ENCODE data around the gene CYP4F3. TPM values are rescaled to one million over a fixed set of nuclear protein-coding genes. Genes with fewer than 3 reads are reported as not detected.

CYP4F3 gene
- total RNA-seq, 1 donor from 2014 or later: 2.9 TPM

DNA sequence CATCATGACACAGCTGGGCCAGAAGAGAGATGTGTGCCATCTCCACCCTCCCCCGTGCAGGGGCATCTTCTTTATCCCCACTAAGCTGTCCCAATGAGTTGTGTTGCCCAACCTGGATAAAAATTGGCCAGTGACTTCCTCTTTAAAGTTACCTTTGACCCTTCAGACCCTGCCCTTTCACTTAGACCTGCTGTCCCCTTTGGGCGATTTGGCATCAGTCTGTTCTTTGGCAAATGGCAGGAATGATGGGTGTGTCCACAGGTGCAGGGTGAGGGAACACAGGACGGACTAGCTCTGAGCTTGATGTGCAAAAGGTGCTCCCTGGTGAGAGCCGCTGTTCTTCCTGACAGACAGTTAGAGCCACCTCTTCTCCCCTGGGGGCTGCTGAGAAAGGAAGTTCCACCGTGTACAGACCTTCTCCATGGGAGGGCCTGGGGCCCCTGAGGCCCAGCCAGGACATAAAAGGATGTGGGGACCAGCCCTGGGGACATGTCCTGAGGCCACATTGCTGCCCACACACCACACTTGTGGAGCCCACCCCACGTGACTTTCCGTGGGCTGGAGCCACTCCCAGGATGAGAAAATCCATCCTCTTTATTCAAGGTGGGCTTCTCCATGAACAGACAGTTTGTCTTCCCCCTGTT, 23.9 kb upstream of the CYP4F3 start:
- no peak for TF ChIP-seq CTCF (IDR thresholded peaks at IDR 0.05; ENCODE audit: insufficient read depth, low read length, severe bottlenecking)
- peak; percentile 77 for FAIRE-seq
- no peak for DNase-seq (ENCODE audit: low read depth)

DNA sequence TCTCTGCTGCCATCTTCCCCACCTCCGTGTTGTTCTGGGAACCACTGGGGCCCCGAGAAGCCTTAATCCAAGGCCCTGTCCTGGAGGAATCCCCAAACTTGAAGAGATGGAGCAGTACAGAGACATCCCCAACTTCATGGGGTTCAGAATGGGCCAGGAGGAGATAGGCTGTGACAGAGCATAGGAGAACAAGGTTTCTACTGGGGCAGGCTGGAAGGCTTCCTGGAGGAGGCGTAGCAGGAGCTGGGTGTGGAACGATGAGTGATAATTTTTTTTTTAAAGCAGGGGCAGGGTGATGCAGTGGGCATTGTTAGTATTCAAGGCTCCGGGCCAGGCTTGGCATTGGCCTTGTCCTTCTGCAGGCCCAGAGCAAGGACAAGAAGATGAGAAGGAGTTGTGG, 22.4 kb upstream of the CYP4F3 start:
- Histone ChIP-seq H3K27me3 (ENCODE audit: control insufficient read depth, insufficient read depth, low read length) (no peaks in the 10 kb centered on the region), H3K36me3 (ENCODE audit: control insufficient read depth, insufficient read depth, low read length) (no peaks in the 10 kb centered on the region), H3K4me3 (ENCODE audit: low read depth, low read length) (no peak overlapping the region)
- DNase-seq (ENCODE audit: low read depth) (no peak), FAIRE-seq (no peak)
- no peak for TF ChIP-seq CTCF (IDR thresholded peaks at IDR 0.05; ENCODE audit: insufficient read depth, low read length, severe bottlenecking)

More for the DNA sequence above, 23.9 kb upstream of the CYP4F3 start:
- Histone ChIP-seq H3K4me3 (ENCODE audit: low read depth, low read length) (no peak overlapping the region), H3K36me3 (ENCODE audit: control insufficient read depth, insufficient read depth, low read length) (no peaks in the 10 kb centered on the region), H3K27me3 (ENCODE audit: control insufficient read depth, insufficient read depth, low read length) (no peaks in the 10 kb centered on the region)

DNA sequence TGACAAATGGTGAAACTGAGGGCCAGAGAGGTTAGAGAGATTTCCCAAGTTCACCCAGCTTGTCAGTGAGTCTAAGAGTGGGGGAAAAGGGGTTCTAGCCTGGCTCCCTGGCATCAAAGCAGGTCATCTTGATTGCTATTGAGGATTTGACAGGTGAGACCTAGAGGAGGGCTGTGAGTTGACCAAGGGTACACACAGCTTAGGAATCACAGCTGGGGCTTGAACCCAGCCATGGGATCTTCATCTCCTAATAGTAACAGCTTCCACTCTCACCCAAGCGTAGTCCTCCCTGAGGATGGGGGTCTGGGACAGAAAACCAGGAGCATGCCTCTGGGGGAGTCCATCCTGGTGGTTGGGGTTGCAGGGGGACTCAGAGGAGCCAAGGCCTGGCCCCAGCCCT, 18.9 kb upstream of the CYP4F3 start:
- Histone ChIP-seq H3K4me3 (ENCODE audit: low read depth, low read length) (no peak overlapping the region), H3K27me3 (ENCODE audit: control insufficient read depth, insufficient read depth, low read length) (no peaks in the 10 kb centered on the region), H3K36me3 (ENCODE audit: control insufficient read depth, insufficient read depth, low read length) (no peaks in the 10 kb centered on the region)
- no peak for TF ChIP-seq CTCF (IDR thresholded peaks at IDR 0.05; ENCODE audit: insufficient read depth, low read length, severe bottlenecking)
- FAIRE-seq (no peak), DNase-seq (ENCODE audit: low read depth) (no peak)

DNA sequence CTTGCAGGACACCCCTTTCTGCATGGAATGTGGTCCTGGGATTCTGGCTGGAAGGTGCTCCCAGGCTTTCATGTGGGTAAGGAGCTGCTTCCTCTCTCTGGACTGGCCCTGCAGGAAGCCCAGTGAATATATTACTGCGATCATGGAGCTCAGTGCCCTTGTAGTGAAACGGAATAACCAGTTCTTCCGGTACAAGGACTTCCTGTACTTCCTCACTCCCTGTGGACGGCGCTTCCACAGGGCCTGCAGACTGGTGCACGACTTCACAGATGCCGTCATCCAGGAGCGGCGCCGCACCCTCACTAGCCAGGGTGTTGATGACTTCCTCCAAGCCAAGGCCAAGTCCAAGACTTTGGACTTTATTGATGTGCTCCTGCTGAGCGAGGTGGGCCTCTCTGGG, 17.7 kb upstream of the CYP4F3 start:
- no peak for DNase-seq (ENCODE audit: low read depth)
- no peaks in the 10 kb centered on the region for H3K27me3 ChIP-seq (ENCODE audit: control insufficient read depth, insufficient read depth, low read length)
- no peak for FAIRE-seq
- TF ChIP-seq CTCF (IDR thresholded peaks at IDR 0.05; ENCODE audit: insufficient read depth, low read length, severe bottlenecking): no peak
- H3K4me3 ChIP-seq (ENCODE audit: low read depth, low read length): no peak overlapping the region
- no peaks in the 10 kb centered on the region for H3K36me3 ChIP-seq (ENCODE audit: control insufficient read depth, insufficient read depth, low read length)

- DNase-seq (ENCODE audit: low read depth): no peak
- TF ChIP-seq CTCF (IDR thresholded peaks at IDR 0.05; ENCODE audit: insufficient read depth, low read length, severe bottlenecking): no peak
- Histone ChIP-seq H3K27me3 (ENCODE audit: control insufficient read depth, insufficient read depth, low read length) (no peaks in the 10 kb centered on the region), H3K4me3 (ENCODE audit: low read depth, low read length) (no peak overlapping the region), H3K36me3 (ENCODE audit: control insufficient read depth, insufficient read depth, low read length) (no peaks in the 10 kb centered on the region)
- FAIRE-seq: no peak
These were observed 16.9 kb upstream of the CYP4F3 start for GRCh38 chr19:15623711-15624318.
